Caco-2 (cell line): ENCODE results near the gene NADK. TPM values are rescaled to one million over a fixed set of nuclear protein-coding genes. Genes with fewer than 3 reads are reported as not detected.

Experiments
- BruUV-seq: library from RNA; stranded (reverse); fragments of 400-500 nt; replicated peaks from 2 replicates; lab custom pipeline; 2021; lab: Mats Ljungman, UMichigan
- CTCF ChIA-PET: fragments of 300-600 bp; sonication (Branson Sonifier 250); formaldehyde crosslinking; loops from one replicate; lab custom pipeline; 2022; ENCODE audit warnings: antibody characterized with exemption; lab: Charles Lee
- POLR2A ChIA-PET: fragments of 300-600 bp; sonication (Branson Sonifier 250); formaldehyde crosslinking; loops from one replicate; lab custom pipeline; 2022; ENCODE audit warnings: antibody characterized with exemption; lab: Charles Lee
- DNase-seq, 2 experiments: peaks; one replicate each; pipeline versions ENCODE4 v3.0.0 to v3.0.0-alpha.2; 2020 to 2022
- H3K27me3 ChIP-seq: replicated peaks from 2 replicates; pipeline ENCODE4 v1.6.0; 2011; ENCODE audit warnings: low read length; ENCODE audit not compliant: control insufficient read depth, insufficient read depth
- H3K36me3 ChIP-seq: 2 replicates; pipeline ENCODE4 v1.5.1; 2011; ENCODE audit warnings: low read length; ENCODE audit not compliant: control insufficient read depth, insufficient read depth
- H3K4me1 ChIP-seq: fragments of 250-450 bp; sonication (Bioruptor Pico); 2 replicates; pipeline ENCODE4 v1.5.1; 2020; ENCODE audit warnings: mild to moderate bottlenecking
- H3K4me3 ChIP-seq: 2 replicates; pipeline ENCODE4 v1.5.1; 2011; ENCODE audit warnings: low read depth, mild to moderate bottlenecking, control low read depth, low read length
- H3K9me3 ChIP-seq: fragments of 250-450 bp; sonication (Bioruptor Pico); 2 replicates; pipeline ENCODE4 v1.5.1; 2020; ENCODE audit warnings: mild to moderate bottlenecking, moderate library complexity
- H3K27ac Mint-ChIP-seq: one replicate; pipeline ENCODE4 v1.8.0; 2022; ENCODE audit warnings: mixed read lengths; ENCODE audit not compliant: unreplicated experiment
- H3K27me3 Mint-ChIP-seq: one replicate; pipeline ENCODE4 v1.8.0; 2022; ENCODE audit warnings: mixed read lengths; ENCODE audit not compliant: insufficient read depth, unreplicated experiment
- H3K36me3 Mint-ChIP-seq: one replicate; pipeline ENCODE4 v1.8.0; 2022; ENCODE audit warnings: mild to moderate bottlenecking, mixed read lengths; ENCODE audit not compliant: insufficient read depth, unreplicated experiment
- H3K4me1 Mint-ChIP-seq: one replicate; pipeline ENCODE4 v1.8.0; 2022; ENCODE audit warnings: low read depth, mixed read lengths; ENCODE audit not compliant: unreplicated experiment
- H3K4me3 Mint-ChIP-seq: one replicate; pipeline ENCODE4 v1.8.0; 2022; ENCODE audit warnings: mild to moderate bottlenecking, moderate library complexity, mixed read lengths; ENCODE audit not compliant: unreplicated experiment
- H3K9me3 Mint-ChIP-seq: one replicate; pipeline ENCODE4 v1.8.0; 2022; ENCODE audit warnings: mixed read lengths; ENCODE audit not compliant: unreplicated experiment
- CTCF ChIP-seq, 2 experiments: fragments of 200-600 bp in 1 of 2; IDR thresholded peaks; 1 replicate in 1 of 2; 2 replicates in 1 of 2; pipeline versions ENCODE4 v1.5.1 to v1.8.0; 2011 to 2022; ENCODE audit warnings: antibody characterized with exemption in 1 of 2, control low read depth in 1 of 2, inconsistent platforms in 1 of 2, low read depth in 1 of 2, low read length in 1 of 2, mild to moderate bottlenecking in 1 of 2, moderate library complexity in 1 of 2; ENCODE audit not compliant: insufficient read depth in 1 of 2, severe bottlenecking in 1 of 2, unreplicated experiment in 1 of 2
- intact Hi-C: fragments of 100-400 bp; cut with micrococcal nuclease; formaldehyde crosslinking; loops from one replicate; pipeline ENCODE4 v1.10.0; 2022; ENCODE audit not compliant: unreplicated experiment
- total RNA-seq: library from RNA; stranded (reverse); gene quantifications from 2 replicates; pipeline ENCODE4 v1.2.3, GENCODE V29; 2022

Gene NADK
- total RNA-seq, 1 experiment from 2014 or later = 85.8 TPM

DNA sequence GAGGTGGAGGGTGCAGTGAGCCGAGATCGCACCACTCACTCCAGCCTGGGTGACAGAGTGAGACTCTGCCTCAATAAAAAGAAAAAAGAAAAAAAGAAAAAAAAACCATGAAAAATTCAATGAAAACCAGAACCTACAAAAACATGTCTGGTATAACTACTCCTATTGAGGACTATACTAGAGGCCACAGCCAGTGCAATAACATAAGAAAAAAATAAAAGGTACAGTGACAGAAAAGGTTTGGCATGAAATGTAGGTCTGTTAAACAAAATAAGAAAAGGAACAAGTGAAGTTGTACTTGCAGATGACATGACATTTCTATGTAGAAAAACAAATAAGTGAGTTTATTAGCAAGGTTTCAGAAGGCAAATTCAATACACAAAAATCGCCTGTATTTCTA is 8.2 kb downstream of the NADK start:
- TF ChIP-seq CTCF (IDR thresholded peaks at IDR 0.05; ENCODE audit: insufficient read depth in 1 of 2, low read depth in 1 of 2, low read length in 1 of 2, severe bottlenecking in 1 of 2, unreplicated experiment in 1 of 2) = no peak
- Mint-ChIP-seq H3K27ac (no peak overlapping the region), H3K4me3 (no peak overlapping the region), H3K36me3 (peaks cover 59% of the 10 kb centered on the region), H3K9me3 (no peaks in the 10 kb centered on the region), H3K27me3 (no peaks in the 10 kb centered on the region), H3K4me1 (peaks cover 1% of the 10 kb centered on the region)
- ChIA-PET CTCF (no interaction called here), POLR2A (no interaction called here)
- H3K4me3 ChIP-seq = no peak overlapping the region
- no peak for DNase-seq
- intact Hi-C loops = no loop called here
- no peaks in the 10 kb centered on the region; the same call in 1 of the 2 replicates for H3K36me3 ChIP-seq
- peaks cover 7% of the 10 kb centered on the region; the same call in 1 of the 2 replicates for H3K9me3 ChIP-seq
- no peaks in the 10 kb centered on the region for H3K27me3 ChIP-seq
- BruUV-seq = no TSS peak
- no peaks in the 10 kb centered on the region for H3K4me1 ChIP-seq

GRCh38 chr1:1768249-1768992 is 9.8 kb downstream of the NADK start:
- ChIA-PET POLR2A (interaction anchor here (0.6 kb wide), 1 partner anchor 140 kb away, joined by 4 read pairs; no protein-coding TSS in a partner anchor), CTCF (no interaction called here)
- Histone ChIP-seq H3K9me3 (peaks cover 7% of the 10 kb centered on the region; the same call in 1 of the 2 replicates), H3K27me3 (no peaks in the 10 kb centered on the region), H3K4me1 (no peaks in the 10 kb centered on the region), H3K4me3 (no peak overlapping the region), H3K36me3 (peaks cover 2% of the 10 kb centered on the region)
- TF ChIP-seq CTCF (IDR thresholded peaks at IDR 0.05; ENCODE audit: insufficient read depth in 1 of 2, low read depth in 1 of 2, low read length in 1 of 2, severe bottlenecking in 1 of 2, unreplicated experiment in 1 of 2) = no peak
- Mint-ChIP-seq H3K4me1 (no peaks in the 10 kb centered on the region), H3K27me3 (no peaks in the 10 kb centered on the region), H3K36me3 (peaks cover 72% of the 10 kb centered on the region), H3K4me3 (no peak overlapping the region), H3K27ac (no peak overlapping the region), H3K9me3 (no peaks in the 10 kb centered on the region)
- intact Hi-C loops = no loop called here
- no TSS peak for BruUV-seq
- DNase-seq = no peak

GRCh38 chr1:1764876-1765470 is 13.3 kb downstream of the NADK start:
- no TSS peak for BruUV-seq
- H3K4me1 Mint-ChIP-seq = no peaks in the 10 kb centered on the region
- no peak for DNase-seq
- TF ChIP-seq CTCF (IDR thresholded peaks at IDR 0.05; ENCODE audit: insufficient read depth in 1 of 2, low read depth in 1 of 2, low read length in 1 of 2, severe bottlenecking in 1 of 2, unreplicated experiment in 1 of 2) = no peak
- H3K36me3 Mint-ChIP-seq = peaks cover 66% of the 10 kb centered on the region
- no peak overlapping the region for H3K4me3 Mint-ChIP-seq
- intact Hi-C loops = no loop called here
- no peaks in the 10 kb centered on the region for H3K4me1 ChIP-seq
- H3K27me3 Mint-ChIP-seq = no peaks in the 10 kb centered on the region
- peaks cover 2% of the 10 kb centered on the region; the same call in 1 of the 2 replicates for H3K36me3 ChIP-seq
- H3K9me3 ChIP-seq = no peaks in the 10 kb centered on the region
- no peaks in the 10 kb centered on the region for H3K27me3 ChIP-seq
- no peak overlapping the region for H3K27ac Mint-ChIP-seq
- ChIA-PET POLR2A (no interaction called here), CTCF (no interaction called here)
- H3K4me3 ChIP-seq = no peak overlapping the region
- H3K9me3 Mint-ChIP-seq = no peaks in the 10 kb centered on the region
